H9 (cell line): ENCODE measurements around the gene PGM3. TPM values are rescaled to one million over a fixed set of nuclear protein-coding genes. Genes with fewer than 3 reads are reported as not detected.

Source experiments
- DNase-seq: peaks from one replicate; pipeline ENCODE4 v3.0.0-alpha.2; 2017
- H2AFZ ChIP-seq: one replicate; pipeline ENCODE4 v1.6.1; 2013; ENCODE audit warnings: mild to moderate bottlenecking, low read length, control low read depth, moderate library complexity
- H2AK5ac ChIP-seq: 2 replicates; pipeline ENCODE4 v1.6.1; 2013; ENCODE audit warnings: low read length, control low read depth, mixed read lengths; ENCODE audit not compliant: insufficient read length
- H2BK120ac ChIP-seq: one replicate; pipeline ENCODE4 v1.6.1; 2013; ENCODE audit warnings: low read depth, mild to moderate bottlenecking, low read length, control low read depth, inconsistent platforms; ENCODE audit not compliant: poor library complexity, severe bottlenecking
- H2BK12ac ChIP-seq: 2 replicates; pipeline ENCODE4 v1.6.1; 2013; ENCODE audit warnings: low read length, control low read depth, mixed read lengths, low read depth; ENCODE audit not compliant: insufficient read length
- H2BK15ac ChIP-seq: 2 replicates; pipeline ENCODE4 v1.6.1; 2013; ENCODE audit warnings: low read depth, low read length, control low read depth
- H2BK20ac ChIP-seq: one replicate; pipeline ENCODE4 v1.6.1; 2013; ENCODE audit warnings: low read depth, mild to moderate bottlenecking, low read length, control low read depth, inconsistent platforms; ENCODE audit not compliant: poor library complexity, severe bottlenecking
- H2BK5ac ChIP-seq: 2 replicates; pipeline ENCODE4 v1.6.1; 2013; ENCODE audit warnings: low read length, control low read depth, mixed read lengths; ENCODE audit not compliant: insufficient read length
- H3K14ac ChIP-seq: 2 replicates; pipeline ENCODE4 v1.6.1; 2013; ENCODE audit warnings: low read length, control low read depth; ENCODE audit not compliant: insufficient read depth
- H3K18ac ChIP-seq: 2 replicates; pipeline ENCODE4 v1.6.1; 2013; ENCODE audit warnings: low read depth, mild to moderate bottlenecking, mixed read lengths, low read length, control low read depth; ENCODE audit not compliant: insufficient read length
- H3K23ac ChIP-seq: 2 replicates; pipeline ENCODE4 v1.6.1; 2013; ENCODE audit warnings: low read length, control low read depth, mixed read lengths, low read depth; ENCODE audit not compliant: insufficient read length
- H3K23me2 ChIP-seq: 2 replicates; pipeline ENCODE4 v1.6.1; 2013; ENCODE audit warnings: low read depth, mild to moderate bottlenecking, mixed read lengths, low read length, control low read depth; ENCODE audit not compliant: insufficient read length, poor library complexity, severe bottlenecking
- H3K27ac ChIP-seq: 2 replicates; pipeline ENCODE4 v1.5.1; 2013; ENCODE audit warnings: low read length, control low read depth, mixed read lengths, low read depth; ENCODE audit not compliant: insufficient read length
- H3K27me3 ChIP-seq: 2 replicates; pipeline ENCODE4 v1.6.1; 2013; ENCODE audit warnings: low read length, control low read depth, inconsistent platforms; ENCODE audit not compliant: insufficient read depth
- H3K4ac ChIP-seq: 2 replicates; pipeline ENCODE4 v1.6.1; 2013; ENCODE audit warnings: low read depth, mild to moderate bottlenecking, control low read depth, inconsistent platforms, low read length, moderate library complexity
- H3K4me1 ChIP-seq: 2 replicates; pipeline ENCODE4 v1.6.1; 2013; ENCODE audit warnings: low read length, control low read depth, inconsistent platforms; ENCODE audit not compliant: insufficient read depth
- H3K4me2 ChIP-seq: 2 replicates; pipeline ENCODE4 v1.6.1; 2013; ENCODE audit warnings: low read length, control low read depth, mixed read lengths; ENCODE audit not compliant: insufficient read length, insufficient read depth
- H3K56ac ChIP-seq: 2 replicates; pipeline ENCODE4 v1.6.1; 2013; ENCODE audit warnings: low read depth, mild to moderate bottlenecking, mixed read lengths, low read length, control low read depth; ENCODE audit not compliant: insufficient read length
- H3K79me1 ChIP-seq: 2 replicates; pipeline ENCODE4 v1.6.1; 2013; ENCODE audit warnings: low read depth, mild to moderate bottlenecking, moderate library complexity, low read length, control low read depth, inconsistent platforms; ENCODE audit not compliant: insufficient read depth, poor library complexity, severe bottlenecking
- H3K79me2 ChIP-seq: 2 replicates; pipeline ENCODE4 v1.6.1; 2013; ENCODE audit warnings: low read length, control low read depth, inconsistent platforms; ENCODE audit not compliant: insufficient read depth
- H3K9ac ChIP-seq: 2 replicates; pipeline ENCODE4 v1.6.1; 2013; ENCODE audit warnings: low read length, control low read depth, mixed read lengths; ENCODE audit not compliant: insufficient read length; ENCODE audit errors: extremely low read depth
- H3K9me3 ChIP-seq: one replicate; pipeline ENCODE4 v1.6.1; 2013; ENCODE audit warnings: low read depth, low read length, inconsistent platforms; ENCODE audit not compliant: control insufficient read depth
- H3T11ph ChIP-seq: one replicate; pipeline ENCODE4 v1.6.1; 2013; ENCODE audit warnings: mild to moderate bottlenecking, low read length, control low read depth, inconsistent platforms
- H4K20me1 ChIP-seq: one replicate; pipeline ENCODE4 v1.6.1; 2013; ENCODE audit not compliant: control insufficient read depth, insufficient read length, insufficient read depth
- H4K5ac ChIP-seq: 2 replicates; pipeline ENCODE4 v1.6.1; 2013; ENCODE audit warnings: low read depth, mild to moderate bottlenecking, mixed read lengths, low read length, control low read depth; ENCODE audit not compliant: insufficient read length
- H4K8ac ChIP-seq: replicated peaks from 2 replicates; pipeline ENCODE4 v1.6.1; 2013; ENCODE audit warnings: low read length, control low read depth, mixed read lengths, low read depth; ENCODE audit not compliant: insufficient read length
- H4K91ac ChIP-seq: 2 replicates; pipeline ENCODE4 v1.6.1; 2013; ENCODE audit warnings: low read depth, mild to moderate bottlenecking, moderate library complexity, mixed read lengths, low read length, control low read depth; ENCODE audit not compliant: insufficient read length
- H3K27ac Mint-ChIP-seq, 3 experiments: 2 replicates in 2 of 3; 3 replicates in 1 of 3; pipeline ENCODE4 v1.8.0; 2020 to 2021; ENCODE audit warnings: mixed read lengths in 3 of 3, mild to moderate bottlenecking in 1 of 3, moderate library complexity in 1 of 3
- H3K27me3 Mint-ChIP-seq: 2 replicates; pipeline ENCODE4 v1.8.0; 2021; ENCODE audit warnings: low read depth, mild to moderate bottlenecking, moderate library complexity, mixed read lengths
- H3K36me3 Mint-ChIP-seq, 3 experiments: 2 replicates in 2 of 3; 3 replicates in 1 of 3; pipeline ENCODE4 v1.8.0; 2020 to 2021; ENCODE audit warnings: low read depth in 3 of 3, mixed read lengths in 3 of 3; ENCODE audit not compliant: insufficient read depth in 1 of 3
- H3K4me1 Mint-ChIP-seq, 2 experiments: 2 replicates each; pipeline ENCODE4 v1.8.0; 2020; ENCODE audit warnings: mixed read lengths in 2 of 2
- H3K4me3 Mint-ChIP-seq, 2 experiments: 2 replicates in 1 of 2; 3 replicates in 1 of 2; pipeline ENCODE4 v1.8.0; 2020 to 2021; ENCODE audit warnings: mild to moderate bottlenecking in 2 of 2, mixed read lengths in 2 of 2, moderate library complexity in 1 of 2
- H3K9me3 Mint-ChIP-seq, 2 experiments: 2 replicates in 1 of 2; 3 replicates in 1 of 2; pipeline ENCODE4 v1.8.0; 2020; ENCODE audit warnings: mild to moderate bottlenecking in 2 of 2, mixed read lengths in 2 of 2, moderate library complexity in 1 of 2
- CTCF ChIP-seq: fragments of 200-600 bp; sonication (generic); conservative IDR thresholded peaks from 3 replicates; pipeline ENCODE4 v1.8.0; 2021; ENCODE audit warnings: antibody characterized with exemption, mild to moderate bottlenecking
- WGBS: extraction: QIAGEN DNeasy Blood & Tissue Kit; methylation state at CpG from one replicate; pipeline ENCODE4 v1.1.7; 2013; ENCODE audit warnings: missing lambda C conversion rate, low lambda C conversion rate, mixed read lengths; ENCODE audit not compliant: insufficient read length; ENCODE audit errors: extremely low coverage; 5-methylcytosine and 5-hydroxymethylcytosine counted together
- total RNA-seq: library from RNA; stranded (reverse); gene quantifications from 2 replicates; pipeline ENCODE4 v1.2.1, GENCODE V29; 2021

PGM3 gene
- total RNA-seq, 1 experiment from 2014 or later, result 69.3 TPM

GRCh38 chr6:83127258-83127657 lies 65.8 kb downstream of the PGM3 start:
- Histone ChIP-seq H3K4ac (no peak overlapping the region), H3K18ac (no peak overlapping the region), H3K27me3 (no peaks in the 10 kb centered on the region), H3K79me1 (no peaks in the 10 kb centered on the region), H4K5ac (no peak overlapping the region), H3T11ph (no peak overlapping the region), H4K20me1 (no peaks in the 10 kb centered on the region), H3K23me2 (no peaks in the 10 kb centered on the region), H2BK15ac (no peak overlapping the region), H3K4me2 (no peak overlapping the region), H2BK5ac (no peak overlapping the region), H2AFZ (no peak overlapping the region), H3K9me3 (no peaks in the 10 kb centered on the region), H3K79me2 (no peaks in the 10 kb centered on the region), H3K14ac (no peak overlapping the region), H3K56ac (no peak overlapping the region), H2BK12ac (no peak overlapping the region), H3K4me1 (peaks cover 7% of the 10 kb centered on the region), H3K23ac (no peak overlapping the region), H4K91ac (no peak overlapping the region), H3K9ac (no peak overlapping the region), H4K8ac (no peak overlapping the region), H2BK20ac (no peak overlapping the region), H2AK5ac (no peak overlapping the region), H2BK120ac (no peak overlapping the region), H3K27ac (no peak overlapping the region)
- no peaks in the 10 kb centered on the region for H3K9me3 Mint-ChIP-seq
- no peak for TF ChIP-seq CTCF
- H3K36me3 Mint-ChIP-seq, result peaks cover 3 to 52% (median 52%) of the 10 kb centered on the region in 3 experiments; a peak in 6 of 7 replicates
- WGBS, result no CpG with 5 or more reads among the region's 5 CpGs
- no peaks in the 10 kb centered on the region for H3K27me3 Mint-ChIP-seq
- H3K4me1 Mint-ChIP-seq, result peaks cover 10 to 19% of the 10 kb centered on the region in 2 experiments
- H3K27ac Mint-ChIP-seq, result peak overlapping the region in 2 of 3 experiments; percentile 15 to 87; a peak in 3 of 7 replicates
- no peak for DNase-seq
- no peak overlapping the region for H3K4me3 Mint-ChIP-seq
